ENCODE measurements around the gene KRTAP5-1.

DNA sequence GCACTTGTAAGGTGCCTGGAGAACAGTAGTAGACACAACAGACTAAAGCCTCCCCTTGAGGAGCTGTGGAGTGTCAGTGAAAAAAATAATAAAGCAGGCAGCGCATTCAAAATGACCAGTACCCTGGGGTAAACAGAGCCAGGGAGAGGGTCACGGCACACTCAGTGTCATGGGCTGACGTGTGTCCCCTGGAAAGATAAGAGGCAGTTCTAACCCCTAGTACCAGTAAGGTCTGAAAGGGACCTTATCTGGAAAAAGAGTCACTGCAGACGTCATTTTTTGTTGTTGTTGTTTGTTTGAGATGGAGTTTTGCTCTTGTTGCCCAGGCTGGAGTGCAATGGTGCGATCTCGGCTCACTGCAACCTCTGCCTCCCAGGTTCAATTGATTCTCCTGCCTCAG, 45.0 kb downstream of the KRTAP5-1 start:
- TF ChIP-seq, protein P1, sequence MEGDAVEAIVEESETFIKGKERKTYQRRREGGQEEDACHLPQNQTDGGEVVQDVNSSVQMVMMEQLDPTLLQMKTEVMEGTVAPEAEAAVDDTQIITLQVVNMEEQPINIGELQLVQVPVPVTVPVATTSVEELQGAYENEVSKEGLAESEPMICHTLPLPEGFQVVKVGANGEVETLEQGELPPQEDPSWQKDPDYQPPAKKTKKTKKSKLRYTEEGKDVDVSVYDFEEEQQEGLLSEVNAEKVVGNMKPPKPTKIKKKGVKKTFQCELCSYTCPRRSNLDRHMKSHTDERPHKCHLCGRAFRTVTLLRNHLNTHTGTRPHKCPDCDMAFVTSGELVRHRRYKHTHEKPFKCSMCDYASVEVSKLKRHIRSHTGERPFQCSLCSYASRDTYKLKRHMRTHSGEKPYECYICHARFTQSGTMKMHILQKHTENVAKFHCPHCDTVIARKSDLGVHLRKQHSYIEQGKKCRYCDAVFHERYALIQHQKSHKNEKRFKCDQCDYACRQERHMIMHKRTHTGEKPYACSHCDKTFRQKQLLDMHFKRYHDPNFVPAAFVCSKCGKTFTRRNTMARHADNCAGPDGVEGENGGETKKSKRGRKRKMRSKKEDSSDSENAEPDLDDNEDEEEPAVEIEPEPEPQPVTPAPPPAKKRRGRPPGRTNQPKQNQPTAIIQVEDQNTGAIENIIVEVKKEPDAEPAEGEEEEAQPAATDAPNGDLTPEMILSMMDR (optimal IDR thresholded peaks at IDR 0.05 in 1 of 3, IDR thresholded peaks at IDR 0.05 in 1 of 3, conservative IDR thresholded peaks at IDR 0.05 in 1 of 3; ENCODE audit: extremely low read depth in 1 of 3, insufficient read depth in 2 of 3, low read length in 3 of 3), result no peak
- no peak for TF ChIP-seq EZH2 (IDR thresholded peaks at IDR 0.05; ENCODE audit: low read length)
